ENCODE measurements around the gene ITGBL1. TPM values are rescaled to one million over a fixed set of nuclear protein-coding genes. Genes with fewer than 3 reads are reported as not detected.
A peak's percentile ranks its signal among the peaks of the same experiment; 100 is the strongest.

ITGBL1 gene
- total RNA-seq, 1 experiment from 2014 or later, result 37.1 TPM

GRCh38 chr13:101417043-101417406 is 35.5 kb upstream of the ITGBL1 start:
- peak overlapping the region; percentile 87 for H3K9ac ChIP-seq (ENCODE audit: low read length)
- no peaks in the 10 kb centered on the region for H3K9me3 ChIP-seq (ENCODE audit: low read length)
- H3K4me3 ChIP-seq (ENCODE audit: low read length), result peak overlapping the region; percentile 91
- ATAC-seq (peak; percentile 80), DNase-seq (peak; percentile 91)
- H3F3A ChIP-seq (ENCODE audit: low read length, unreplicated experiment), result no peaks in the 10 kb centered on the region
- TF ChIP-seq CTCF (conservative IDR thresholded peaks at IDR 0.05; ENCODE audit: low read depth, low read length) (no peak), EZH2phosphoT487 (IDR thresholded peaks at IDR 0.05; ENCODE audit: borderline replicate concordance, low read length) (no peak), EZH2 (IDR thresholded peaks at IDR 0.05; ENCODE audit: low read length, unreplicated experiment) (no peak)
- H3K4me2 ChIP-seq (ENCODE audit: low read length), result peak overlapping the region; percentile 96
- H3K27ac ChIP-seq (ENCODE audit: low read length), result peak overlapping the region; percentile 90
- intact Hi-C loops (cut with micrococcal nuclease), result loop anchor here (2.0 to 5.0 kb wide), 2 partner anchors 36 to 95 kb away; partner anchors contain the start of gene ITGBL1
- ChIA-PET CTCF (no interaction called here), POLR2A (ENCODE audit: unreplicated experiment) (interaction anchor here (1.0 kb wide), 1 partner anchor 36 kb away, joined by 3 read pairs; no protein-coding TSS in a partner anchor)
- H3K79me2 ChIP-seq (ENCODE audit: low read length), result peaks cover 21% of the 10 kb centered on the region
- H3K36me3 ChIP-seq (ENCODE audit: low read depth, low read length), result no peaks in the 10 kb centered on the region
- no peaks in the 10 kb centered on the region for H4K20me1 ChIP-seq (ENCODE audit: low read length)
- no TSS peak for BruUV-seq (replicated peaks)
- peak overlapping the region; percentile 92 for H2AFZ ChIP-seq (ENCODE audit: low read length)
- no peaks in the 10 kb centered on the region for H3K9me2 ChIP-seq (replicated peaks; ENCODE audit: low read length)
- H3K27me3 ChIP-seq (ENCODE audit: low read length), result no peaks in the 10 kb centered on the region
- H3K4me1 ChIP-seq (ENCODE audit: insufficient read depth, low read length), result peaks cover 22% of the 10 kb centered on the region

GRCh38 chr13:101417501-101417900 is 35.0 kb upstream of the ITGBL1 start:
- Histone ChIP-seq H3K9me2 (replicated peaks; ENCODE audit: low read length) (no peaks in the 10 kb centered on the region), H3K27ac (ENCODE audit: low read length) (peak overlapping the region; percentile 90), H3K4me2 (ENCODE audit: low read length) (peak overlapping the region; percentile 96), H2AFZ (ENCODE audit: low read length) (peak overlapping the region; percentile 92), H3K9me3 (ENCODE audit: low read length) (no peaks in the 10 kb centered on the region), H3K4me1 (ENCODE audit: insufficient read depth, low read length) (peaks cover 22% of the 10 kb centered on the region), H3K4me3 (ENCODE audit: low read length) (peak overlapping the region; percentile 91), H3K27me3 (ENCODE audit: low read length) (no peaks in the 10 kb centered on the region), H4K20me1 (ENCODE audit: low read length) (no peaks in the 10 kb centered on the region), H3K9ac (ENCODE audit: low read length) (peak overlapping the region; percentile 87), H3K79me2 (ENCODE audit: low read length) (peaks cover 21% of the 10 kb centered on the region), H3F3A (ENCODE audit: low read length, unreplicated experiment) (no peaks in the 10 kb centered on the region), H3K36me3 (ENCODE audit: low read depth, low read length) (no peaks in the 10 kb centered on the region)
- POLR2A ChIA-PET (ENCODE audit: unreplicated experiment), result no interaction called here
- intact Hi-C loops (cut with micrococcal nuclease), result loop anchor here (2.0 to 5.0 kb wide), 2 partner anchors 35 to 95 kb away; partner anchors contain the start of gene ITGBL1
- CTCF ChIA-PET, result no interaction called here
- no peak for ATAC-seq
- no peak for DNase-seq
- BruUV-seq (replicated peaks), result no TSS peak
- TF ChIP-seq EZH2 (IDR thresholded peaks at IDR 0.05; ENCODE audit: low read length, unreplicated experiment) (no peak), EZH2phosphoT487 (IDR thresholded peaks at IDR 0.05; ENCODE audit: borderline replicate concordance, low read length) (no peak), CTCF (conservative IDR thresholded peaks at IDR 0.05; ENCODE audit: low read depth, low read length) (no peak)

- intact Hi-C loops (cut with micrococcal nuclease), result no loop called here
- no peaks in the 10 kb centered on the region for H3F3A ChIP-seq (ENCODE audit: low read length, unreplicated experiment)
- no peaks in the 10 kb centered on the region for H3K9me2 ChIP-seq (replicated peaks; ENCODE audit: low read length)
- no peak overlapping the region for H3K4me2 ChIP-seq (ENCODE audit: low read length)
- DNase-seq, result no peak
- no peak overlapping the region for H3K9ac ChIP-seq (ENCODE audit: low read length)
- no peak overlapping the region for H3K4me3 ChIP-seq (ENCODE audit: low read length)
- H4K20me1 ChIP-seq (ENCODE audit: low read length), result no peaks in the 10 kb centered on the region
- H2AFZ ChIP-seq (ENCODE audit: low read length), result no peak overlapping the region
- no peaks in the 10 kb centered on the region for H3K36me3 ChIP-seq (ENCODE audit: low read depth, low read length)
- H3K27ac ChIP-seq (ENCODE audit: low read length), result no peak overlapping the region
- CTCF ChIA-PET, result interaction anchor here (0.7 kb wide), 1 partner anchor 269 kb away, joined by 4 read pairs; no protein-coding TSS in a partner anchor
- POLR2A ChIA-PET (ENCODE audit: unreplicated experiment), result no interaction called here
- TF ChIP-seq EZH2 (IDR thresholded peaks at IDR 0.05; ENCODE audit: low read length, unreplicated experiment) (no peak), CTCF (conservative IDR thresholded peaks at IDR 0.05; ENCODE audit: low read depth, low read length) (no peak), EZH2phosphoT487 (IDR thresholded peaks at IDR 0.05; ENCODE audit: borderline replicate concordance, low read length) (no peak)
- no TSS peak for BruUV-seq (replicated peaks)
- H3K4me1 ChIP-seq (ENCODE audit: insufficient read depth, low read length), result peaks cover 9% of the 10 kb centered on the region
- ATAC-seq, result no peak; the same call in 1 of the 2 replicates
- no peaks in the 10 kb centered on the region for H3K79me2 ChIP-seq (ENCODE audit: low read length)
- H3K27me3 ChIP-seq (ENCODE audit: low read length), result no peaks in the 10 kb centered on the region
- no peaks in the 10 kb centered on the region for H3K9me3 ChIP-seq (ENCODE audit: low read length)
Observed at GRCh38 chr13:101423872-101424271, 28.6 kb upstream of the ITGBL1 start.
